ENCODE measurements around the gene PTPRT.

DNA sequence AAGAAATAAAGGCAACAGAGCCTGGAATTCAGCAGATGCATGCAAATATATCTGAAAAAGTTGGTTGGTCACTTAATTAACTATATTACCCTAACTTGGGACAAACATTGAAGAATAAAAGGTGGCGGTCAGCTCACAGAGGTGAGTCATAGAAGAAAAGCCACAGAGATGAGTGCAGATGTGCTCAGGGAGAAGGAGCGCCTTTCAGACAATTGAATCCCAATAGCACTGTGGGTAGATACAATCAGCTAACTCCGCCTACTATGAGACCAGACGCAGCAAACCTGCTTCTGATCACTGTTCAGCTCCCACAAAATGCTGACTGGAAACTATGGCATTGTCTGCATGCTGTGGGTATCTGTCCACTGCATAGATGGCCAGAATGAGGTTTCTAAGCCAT, 447.8 kb downstream of the PTPRT start:
- TF ChIP-seq L3MBTL2 (conservative IDR thresholded peaks at IDR 0.05): no peak
- no peak for TF ChIP-seq FOXM1 (IDR thresholded peaks at IDR 0.05; ENCODE audit: borderline replicate concordance)
- no peak for TF ChIP-seq BHLHE40 (IDR thresholded peaks at IDR 0.05; ENCODE audit: borderline replicate concordance)
- no peak for TF ChIP-seq ELF4 (IDR thresholded peaks at IDR 0.05)
- TF ChIP-seq SP1 (IDR thresholded peaks at IDR 0.05): no peak
- no peak for TF ChIP-seq FOXK2 (IDR thresholded peaks at IDR 0.05)
- no peak for TF ChIP-seq FOXA1 (IDR thresholded peaks at IDR 0.05)
- no peak for TF ChIP-seq HDGF (IDR thresholded peaks at IDR 0.05; ENCODE audit: borderline replicate concordance)
- TF ChIP-seq, protein P1, sequence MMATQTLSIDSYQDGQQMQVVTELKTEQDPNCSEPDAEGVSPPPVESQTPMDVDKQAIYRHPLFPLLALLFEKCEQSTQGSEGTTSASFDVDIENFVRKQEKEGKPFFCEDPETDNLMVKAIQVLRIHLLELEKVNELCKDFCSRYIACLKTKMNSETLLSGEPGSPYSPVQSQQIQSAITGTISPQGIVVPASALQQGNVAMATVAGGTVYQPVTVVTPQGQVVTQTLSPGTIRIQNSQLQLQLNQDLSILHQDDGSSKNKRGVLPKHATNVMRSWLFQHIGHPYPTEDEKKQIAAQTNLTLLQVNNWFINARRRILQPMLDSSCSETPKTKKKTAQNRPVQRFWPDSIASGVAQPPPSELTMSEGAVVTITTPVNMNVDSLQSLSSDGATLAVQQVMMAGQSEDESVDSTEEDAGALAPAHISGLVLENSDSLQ (IDR thresholded peaks at IDR 0.05): no peak
- TF ChIP-seq TARDBP (IDR thresholded peaks at IDR 0.05): no peak
- TF ChIP-seq SUZ12 (IDR thresholded peaks at IDR 0.05): no peak
- TF ChIP-seq ARNT (IDR thresholded peaks at IDR 0.05): no peak
- TF ChIP-seq LEF1 (IDR thresholded peaks at IDR 0.05; ENCODE audit: borderline replicate concordance): no peak
- no peak for TF ChIP-seq ZNF384 (IDR thresholded peaks at IDR 0.05)
